HG02852 (cell line): ENCODE results near the gene TSPYL6.

Source experiments
- ATAC-seq: cut with Tn5 transposase; IDR thresholded peaks from one replicate; pipeline ENCODE4 v1.9.1; 2021; ENCODE audit warnings: mild to moderate bottlenecking, moderate library complexity; ENCODE audit not compliant: unreplicated experiment

TSPYL6 gene

DNA sequence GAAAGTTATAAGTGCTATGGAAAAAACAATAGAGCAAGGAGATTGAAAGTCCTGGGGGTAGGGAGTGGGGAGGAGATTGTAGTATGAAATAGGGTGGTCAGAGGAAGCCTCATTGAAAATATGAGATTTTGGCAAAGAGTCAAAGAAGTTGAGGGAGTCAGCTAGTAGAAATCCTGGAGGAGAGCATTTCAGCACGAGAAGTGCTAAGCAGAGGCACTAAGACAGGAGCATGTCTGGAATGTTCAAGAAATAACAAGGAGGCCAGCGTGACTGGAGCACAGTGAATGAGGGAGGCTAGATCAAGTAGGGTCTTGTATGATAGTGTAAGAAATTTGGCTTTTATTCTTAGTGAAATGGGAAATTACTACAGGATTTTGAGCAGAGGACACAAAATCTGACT lies 2.1 kb upstream of the TSPYL6 start:
- ATAC-seq: no peak

DNA sequence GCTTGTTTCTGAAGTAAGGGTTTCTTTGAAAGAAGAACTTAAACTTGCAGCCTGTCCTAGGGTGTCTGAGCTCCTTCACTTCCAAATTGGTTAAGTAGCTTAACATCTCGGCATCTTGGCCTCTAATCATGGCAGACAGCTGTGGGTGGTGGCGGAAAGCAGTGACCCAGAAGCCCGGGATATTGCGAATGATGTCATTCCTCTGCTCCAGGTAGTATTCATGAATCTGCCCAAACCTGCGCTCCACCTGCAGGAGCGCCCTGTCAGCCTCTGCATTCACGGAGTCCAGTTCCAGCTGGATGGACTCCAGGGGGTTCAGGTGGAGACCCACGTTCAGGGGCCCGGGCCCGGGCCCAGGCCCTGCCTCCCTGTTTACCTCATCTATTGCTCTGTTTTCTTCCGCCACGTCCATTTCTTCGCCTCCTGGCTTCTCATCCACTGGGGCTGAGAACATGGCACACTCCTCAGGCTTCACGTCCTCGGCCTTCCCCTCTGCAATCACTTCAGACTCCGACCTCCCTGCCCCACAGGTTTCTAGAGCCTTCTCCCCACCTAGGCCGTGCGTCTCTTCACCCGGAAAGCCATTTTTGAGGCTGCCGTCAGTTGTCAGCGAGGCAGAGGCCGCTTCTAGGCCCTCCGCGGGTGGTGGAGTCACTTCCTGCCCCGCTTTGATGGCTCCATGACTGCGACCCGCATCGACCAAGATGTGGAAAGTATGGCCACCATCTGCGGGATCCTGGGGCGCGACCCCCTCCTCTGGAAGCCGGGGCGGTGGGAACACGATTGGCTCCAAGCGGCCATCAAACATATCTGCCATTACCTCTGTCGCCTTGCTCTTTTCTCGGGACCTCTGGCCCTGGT lies 569 bp downstream of the TSPYL6 start:
- ATAC-seq: no peak

DNA sequence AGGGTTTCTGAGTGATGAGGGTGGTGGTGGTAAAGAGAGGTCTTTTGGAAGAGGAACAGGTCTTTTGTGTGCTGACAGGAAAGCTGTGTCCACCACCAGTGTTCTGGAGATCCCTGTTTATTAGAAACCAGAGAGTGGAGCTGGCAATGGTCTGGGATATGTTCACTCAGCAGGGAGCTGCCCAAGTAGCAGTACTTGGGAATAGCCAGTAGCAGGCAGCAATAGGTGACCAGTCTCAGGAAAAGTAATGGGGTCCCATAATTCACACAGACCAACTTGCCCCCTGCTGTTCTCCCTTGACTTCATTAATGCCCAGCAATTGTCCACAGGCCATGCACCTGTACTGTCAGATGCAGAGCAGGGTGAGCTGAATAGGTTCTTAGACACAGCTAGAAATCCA lies 1.8 kb downstream of the TSPYL6 start:
- ATAC-seq: no peak

DNA sequence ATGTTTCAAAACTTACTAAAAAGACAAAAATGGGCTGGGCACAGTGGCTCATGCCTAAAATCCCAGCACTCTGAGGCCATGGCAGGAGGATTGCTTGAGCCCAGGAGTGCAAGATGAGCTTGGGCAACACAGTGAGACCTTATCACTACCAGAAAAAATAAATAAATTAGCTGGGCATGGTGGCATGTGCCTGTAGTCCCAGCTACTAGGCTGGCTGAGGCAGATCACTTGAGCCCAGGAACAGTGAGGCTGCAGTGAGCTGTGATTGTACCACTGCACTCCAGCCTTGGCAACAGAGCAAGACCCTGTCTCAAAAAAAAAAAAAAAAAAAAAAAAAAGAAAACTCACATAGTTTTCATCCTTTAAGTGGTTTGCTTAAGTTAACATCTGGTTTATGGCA lies 6.4 kb downstream of the TSPYL6 start:
- ATAC-seq: no peak

DNA sequence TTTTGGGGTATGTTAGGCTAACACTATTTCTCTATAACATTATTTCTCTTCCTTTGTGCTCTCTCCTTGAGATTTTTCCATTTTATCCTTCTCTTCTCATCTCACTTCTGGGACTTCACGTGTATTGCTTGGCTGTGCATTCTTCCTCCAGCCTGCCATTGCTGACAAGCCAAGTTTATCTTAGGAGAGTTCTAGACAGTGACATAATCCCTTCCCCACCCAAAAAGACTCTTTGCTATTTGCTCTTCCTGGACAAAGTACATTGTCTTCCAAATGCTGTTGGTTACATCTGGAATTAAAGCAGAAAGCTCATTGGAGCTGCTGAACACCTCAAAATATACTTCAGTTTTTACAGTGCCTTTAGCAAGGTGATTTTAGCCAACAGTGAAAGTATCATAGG lies 8.9 kb downstream of the TSPYL6 start:
- ATAC-seq: no peak

DNA sequence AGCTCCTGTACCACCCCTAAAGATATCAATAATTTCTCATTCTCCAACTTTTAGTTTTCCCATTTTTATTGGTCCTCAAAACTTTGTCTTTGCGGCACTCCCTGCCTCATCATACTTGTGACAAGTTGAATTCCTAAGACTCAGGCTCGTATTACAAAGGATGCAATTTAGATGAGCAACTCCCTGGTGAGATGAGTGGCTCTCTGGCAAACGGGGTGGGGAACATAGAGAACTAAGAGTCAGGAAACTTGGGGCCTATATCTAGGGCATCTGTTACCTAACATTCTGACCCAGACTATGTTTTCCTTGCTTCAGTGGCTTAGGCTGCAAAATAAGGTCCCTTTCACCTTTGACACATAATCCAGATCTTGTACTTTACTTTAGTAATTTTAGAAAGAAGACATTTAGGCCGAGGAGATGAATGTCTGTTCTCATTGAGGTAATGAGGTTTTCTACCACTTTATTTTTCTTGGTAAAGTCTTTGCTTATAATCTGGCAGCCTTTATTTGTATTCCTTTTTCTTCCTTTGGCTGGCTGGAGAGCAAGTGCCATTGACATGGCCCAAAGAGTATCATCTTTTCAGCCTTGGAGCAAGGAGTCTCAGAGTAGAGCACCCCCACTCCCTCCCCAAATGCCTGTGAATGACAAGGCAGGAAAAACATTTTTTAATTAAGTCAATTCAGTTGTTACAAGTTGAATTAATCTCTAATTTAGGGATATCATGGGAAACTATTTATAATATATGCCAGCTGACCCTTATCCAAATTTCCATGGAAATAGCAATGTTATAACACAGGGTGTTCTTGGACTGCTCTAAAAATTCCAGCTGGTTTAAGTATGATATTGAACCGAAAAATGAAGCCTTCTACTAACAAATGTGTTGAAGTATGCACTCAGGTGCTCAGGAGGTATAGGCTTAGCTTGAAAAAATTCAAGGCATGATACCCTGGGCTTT lies 15.2 kb downstream of the TSPYL6 start:
- ATAC-seq: no peak

DNA sequence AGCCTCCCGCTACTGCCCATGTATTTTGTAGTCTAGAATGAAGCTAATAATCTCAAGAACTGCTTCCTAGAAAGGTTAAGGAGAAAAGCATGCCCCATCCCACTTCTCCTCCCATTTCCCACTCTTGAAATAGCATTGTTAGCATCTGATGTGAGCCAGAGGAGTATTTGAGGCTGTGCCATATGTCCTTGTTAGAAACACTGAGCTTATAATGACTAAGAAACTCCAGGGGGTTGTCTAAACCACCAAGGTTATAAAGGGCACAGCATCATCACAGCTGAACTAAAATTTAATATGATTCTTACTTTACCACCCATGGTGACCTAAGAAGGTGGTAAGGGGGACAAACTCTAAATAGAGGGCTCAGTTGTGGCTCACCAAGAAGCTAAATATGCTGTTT lies 16.6 kb downstream of the TSPYL6 start:
- no peak for ATAC-seq

DNA sequence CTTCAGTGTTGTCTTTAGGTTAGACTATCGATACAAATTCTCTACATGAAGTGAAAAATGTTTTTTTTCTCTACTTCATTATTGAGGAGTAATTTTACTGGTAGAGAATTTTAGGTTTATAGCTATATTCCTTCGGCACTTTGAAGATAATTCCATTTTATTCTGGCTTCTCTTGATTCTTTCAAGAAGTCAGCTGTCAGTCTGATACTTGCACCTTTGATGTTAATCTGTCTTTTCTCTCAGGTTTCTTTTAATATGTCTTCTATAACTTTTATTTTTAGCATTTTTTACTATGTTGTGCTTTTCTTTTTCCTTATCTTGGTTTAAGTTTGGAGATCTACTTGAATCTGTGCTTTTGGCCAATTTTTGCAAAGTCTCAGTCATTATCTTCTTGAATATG lies 18.6 kb downstream of the TSPYL6 start:
- ATAC-seq: no peak

DNA sequence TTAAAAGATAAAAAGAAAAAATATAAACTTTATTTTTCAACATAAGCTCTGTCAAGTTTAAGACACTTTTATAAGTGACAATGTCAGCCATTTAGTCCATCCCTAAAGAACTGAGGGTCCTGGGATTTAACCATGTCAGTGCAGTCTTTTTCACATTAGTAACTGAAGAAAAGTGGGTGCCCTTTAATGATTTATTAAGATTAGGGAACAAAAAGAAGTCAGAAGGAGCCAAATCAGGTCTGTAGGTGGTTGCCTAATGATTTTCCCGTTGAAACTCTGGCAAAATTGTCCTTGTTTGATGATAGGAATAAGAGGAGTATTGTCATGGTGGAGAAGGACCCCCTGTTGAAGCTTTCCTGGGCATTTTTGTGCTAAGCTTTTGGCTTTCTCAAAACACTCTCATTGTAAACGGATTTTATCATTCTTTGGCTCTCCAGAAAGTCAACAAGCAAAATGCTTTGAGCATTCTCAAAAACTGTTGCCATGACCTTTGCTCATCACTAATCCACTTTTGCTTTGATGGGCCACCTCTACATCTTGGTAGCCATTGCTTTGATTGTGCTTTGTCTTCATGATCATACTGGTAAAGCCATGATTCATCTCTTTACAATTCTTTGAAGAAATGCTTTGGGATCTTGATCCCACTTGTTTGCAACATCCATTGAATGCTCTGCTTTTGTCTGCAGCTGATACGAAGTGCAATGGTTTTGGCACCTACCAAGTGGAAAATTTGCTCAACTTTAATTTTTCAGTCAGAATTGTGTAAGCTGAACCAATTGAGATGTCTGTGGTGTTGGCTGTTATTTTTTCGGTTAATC lies 22.0 kb downstream of the TSPYL6 start:
- ATAC-seq: no peak

DNA sequence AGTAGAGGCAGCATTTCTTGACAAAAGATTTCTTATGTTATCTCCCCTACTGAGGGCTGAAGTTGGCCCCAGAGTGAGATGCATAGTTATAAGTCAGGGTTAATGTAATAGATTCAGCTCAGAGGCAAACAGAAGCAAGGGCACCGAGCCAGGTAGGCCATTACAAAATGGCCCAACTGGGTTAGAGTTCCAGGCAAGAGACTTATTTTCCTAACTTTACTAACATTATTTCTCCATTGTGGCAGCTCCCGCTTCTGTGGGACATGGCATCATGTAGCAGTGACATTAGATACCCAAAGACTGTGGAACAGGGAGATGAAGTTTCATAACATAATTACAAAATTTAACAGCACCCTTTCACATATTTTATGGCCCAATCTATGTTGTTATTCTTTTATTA lies 27.1 kb downstream of the TSPYL6 start:
- no peak for ATAC-seq

DNA sequence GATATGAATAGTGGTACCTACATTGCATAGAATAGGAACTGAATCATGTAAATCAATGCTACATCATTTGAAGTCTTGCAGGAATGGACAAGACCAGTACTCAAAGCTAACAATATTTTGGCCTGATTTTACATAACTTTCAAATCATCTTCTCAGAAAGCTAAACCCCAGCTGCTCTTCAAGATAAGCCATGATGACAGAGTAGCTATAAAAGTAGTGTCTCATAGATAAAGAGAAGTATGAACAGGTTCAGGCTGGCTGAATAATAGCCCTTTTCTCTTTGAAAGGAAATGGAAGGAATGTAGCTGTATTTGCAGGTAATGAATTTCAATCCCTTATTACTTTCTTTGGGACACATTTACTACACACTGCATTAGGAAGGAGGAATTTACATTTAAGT lies 28.2 kb downstream of the TSPYL6 start:
- no peak for ATAC-seq

DNA sequence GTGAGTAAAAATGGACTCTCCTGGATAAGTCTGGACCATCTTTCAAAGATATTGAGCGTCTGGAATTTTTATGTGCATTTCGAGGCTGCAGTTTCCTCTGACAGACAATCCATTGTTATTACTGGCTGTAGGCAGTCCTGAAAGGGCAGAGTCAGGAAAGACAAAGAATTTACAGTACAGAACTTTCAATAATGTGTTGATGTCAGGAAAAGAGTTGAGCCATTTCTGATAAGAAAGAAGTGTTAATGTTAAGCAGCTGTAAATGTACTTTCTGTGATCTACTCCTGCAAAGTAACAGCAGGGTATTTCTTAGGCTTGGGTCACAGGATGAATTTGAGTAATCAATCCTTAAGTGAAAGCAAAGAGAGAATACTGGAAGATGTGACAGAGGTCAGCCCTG lies 29.8 kb downstream of the TSPYL6 start:
- ATAC-seq: no peak

DNA sequence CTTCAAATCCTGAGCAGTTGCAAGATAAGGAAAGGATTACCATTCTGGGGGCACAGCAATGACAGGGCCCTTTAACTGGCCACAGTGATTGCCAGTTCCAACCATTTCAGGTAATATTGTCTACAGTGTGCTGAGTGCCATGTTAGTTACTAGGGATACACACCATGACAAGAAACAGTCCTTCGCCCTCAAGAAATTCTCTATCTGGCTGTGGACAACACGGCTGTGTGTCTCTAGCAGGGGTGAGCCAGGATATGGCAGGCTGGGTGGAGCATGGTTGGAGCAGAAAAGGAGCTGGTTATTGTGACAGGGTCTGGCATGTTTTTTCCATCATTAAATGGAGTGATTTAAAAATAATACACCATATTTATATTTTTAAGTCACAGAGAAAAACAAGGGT lies 31.0 kb downstream of the TSPYL6 start:
- ATAC-seq: no peak

DNA sequence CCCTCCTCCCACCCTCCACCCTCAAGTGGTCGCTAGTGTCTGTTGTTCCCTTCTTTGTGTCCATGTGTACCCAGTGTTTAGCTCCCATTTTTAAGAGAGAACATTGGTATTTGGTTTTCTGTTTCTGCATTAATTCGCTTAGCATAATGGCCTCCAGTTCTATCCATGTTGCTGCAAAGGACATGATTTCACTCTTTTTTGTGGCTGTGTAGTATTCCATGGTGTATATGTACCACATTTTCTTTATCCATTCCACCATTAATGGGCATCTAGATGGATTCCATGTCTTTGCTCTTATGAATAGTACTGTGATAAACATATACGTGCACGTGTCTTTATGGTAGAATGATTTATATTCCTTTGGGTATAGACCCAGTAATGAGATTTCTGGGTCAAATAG lies 42.9 kb downstream of the TSPYL6 start:
- no peak for ATAC-seq

DNA sequence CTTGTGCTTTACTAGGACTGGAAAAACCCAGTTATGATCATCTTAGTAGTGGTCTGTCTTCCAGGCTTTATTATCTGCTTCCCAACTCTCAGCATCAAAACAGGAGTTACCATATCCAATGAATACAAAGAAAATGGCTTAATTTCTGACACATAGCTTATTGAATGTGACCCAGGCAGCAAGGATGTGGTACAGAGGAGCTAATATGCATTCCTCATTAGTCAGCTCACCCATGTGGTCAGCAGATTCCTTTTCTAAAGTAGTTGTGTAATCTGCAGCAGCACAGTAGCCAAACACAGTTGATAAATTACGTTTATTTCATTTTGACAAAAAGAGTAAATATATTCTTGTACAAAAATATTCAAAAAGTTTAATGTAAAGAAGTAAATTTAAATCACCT lies 43.6 kb downstream of the TSPYL6 start:
- ATAC-seq: no peak

DNA sequence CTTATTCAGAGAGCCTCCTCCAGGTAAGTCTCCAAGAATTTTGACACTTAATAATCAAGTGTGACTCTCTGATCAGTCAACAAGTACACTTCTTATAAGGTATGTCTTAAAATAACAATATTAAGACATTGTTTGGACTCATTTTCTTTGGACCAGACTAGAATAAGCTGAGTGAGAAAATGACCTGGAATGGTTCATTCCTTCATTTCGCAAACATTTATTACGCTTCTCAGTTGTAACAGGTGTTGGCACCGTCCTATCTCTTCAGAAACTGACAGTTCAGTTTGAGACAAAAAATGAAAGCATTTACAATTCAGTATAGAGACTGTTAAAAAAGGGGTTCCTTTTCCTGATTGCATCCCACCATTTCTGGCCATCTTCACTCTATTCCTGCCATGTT lies 46.6 kb downstream of the TSPYL6 start:
- ATAC-seq: no peak

DNA sequence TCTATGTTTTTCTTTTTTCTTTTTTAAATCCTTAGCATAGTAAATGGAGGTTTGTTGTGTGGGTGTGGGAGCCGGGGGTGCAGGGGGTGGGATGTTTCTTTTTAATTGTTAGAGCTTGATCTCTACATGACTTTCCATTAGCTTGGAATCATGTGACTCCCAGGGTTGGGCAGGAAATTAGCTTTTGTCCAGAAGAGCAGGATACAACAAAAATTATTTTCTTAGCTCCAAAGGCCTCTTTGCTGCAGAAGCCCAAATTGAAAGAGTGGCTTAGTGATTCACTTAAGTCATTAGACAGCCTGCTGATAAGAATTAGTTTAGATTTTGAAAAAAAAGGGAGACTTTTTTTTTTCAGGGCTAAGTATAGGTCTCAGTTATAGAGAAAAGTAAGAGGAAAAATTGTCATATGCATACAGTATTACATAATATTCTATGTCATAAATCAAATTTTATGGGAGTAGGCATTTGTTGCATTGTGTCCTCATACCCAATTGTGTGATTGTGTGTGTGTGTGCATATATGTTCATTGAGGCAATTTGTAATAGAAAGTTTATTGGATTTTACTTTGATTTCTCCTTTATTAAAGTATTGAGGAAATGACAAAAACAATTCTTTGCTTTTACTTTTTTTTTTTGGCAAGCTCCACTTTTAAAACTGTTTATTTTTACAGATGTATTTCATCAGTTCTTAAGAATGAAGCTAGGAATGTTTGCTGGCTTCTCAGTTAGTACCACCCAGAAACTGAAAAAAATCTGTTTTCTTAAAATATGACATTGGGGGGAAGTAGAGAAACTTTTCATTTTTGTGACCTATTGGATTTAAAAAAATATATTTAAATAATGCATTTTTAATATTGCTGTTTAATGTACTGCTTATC lies 47.4 kb downstream of the TSPYL6 start:
- ATAC-seq: no peak

DNA sequence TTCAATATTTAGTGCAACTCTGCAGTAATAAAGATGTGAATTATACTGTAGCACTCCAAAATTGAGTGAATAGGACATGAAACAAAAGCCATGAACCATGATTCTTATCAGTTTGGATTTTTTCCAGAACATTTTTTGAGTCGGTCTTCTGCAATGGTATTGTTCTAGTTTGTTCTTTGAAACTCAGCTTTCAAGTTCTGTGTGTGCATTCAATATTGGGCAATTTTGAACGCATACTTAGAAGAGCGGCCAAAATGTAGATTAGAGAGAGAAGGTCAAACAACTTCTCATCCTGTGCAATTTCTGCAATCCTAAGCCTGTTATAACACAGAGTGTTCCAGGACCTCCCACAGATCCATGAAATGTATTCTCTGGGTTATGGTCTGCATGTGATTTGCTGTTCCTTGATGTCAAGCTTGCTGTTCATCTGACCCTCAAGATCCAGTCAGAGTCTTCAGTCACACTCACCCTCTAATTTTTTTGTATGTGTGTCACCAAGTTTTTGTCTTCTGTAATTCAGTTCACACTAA lies 48.3 kb downstream of the TSPYL6 start:
- ATAC-seq: no peak

DNA sequence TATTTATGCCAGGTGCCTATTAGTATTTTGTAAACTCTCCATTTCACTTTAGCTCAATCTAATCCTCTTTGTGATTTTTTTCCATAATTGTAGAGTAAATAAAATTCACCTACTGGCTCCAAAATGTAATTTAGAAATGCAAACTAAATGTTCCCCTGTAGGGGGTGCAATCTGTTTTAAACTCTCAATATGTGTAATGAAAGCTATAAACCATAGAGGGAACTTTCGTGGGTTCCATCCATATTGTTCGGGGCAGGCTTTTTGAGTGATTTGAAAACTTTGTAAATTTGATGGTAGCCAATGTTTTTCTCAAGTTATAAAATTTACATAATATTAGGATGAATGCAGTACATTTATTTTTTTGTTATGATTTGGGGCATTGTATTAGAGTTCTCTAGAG lies 49.4 kb downstream of the TSPYL6 start:
- ATAC-seq: no peak

DNA sequence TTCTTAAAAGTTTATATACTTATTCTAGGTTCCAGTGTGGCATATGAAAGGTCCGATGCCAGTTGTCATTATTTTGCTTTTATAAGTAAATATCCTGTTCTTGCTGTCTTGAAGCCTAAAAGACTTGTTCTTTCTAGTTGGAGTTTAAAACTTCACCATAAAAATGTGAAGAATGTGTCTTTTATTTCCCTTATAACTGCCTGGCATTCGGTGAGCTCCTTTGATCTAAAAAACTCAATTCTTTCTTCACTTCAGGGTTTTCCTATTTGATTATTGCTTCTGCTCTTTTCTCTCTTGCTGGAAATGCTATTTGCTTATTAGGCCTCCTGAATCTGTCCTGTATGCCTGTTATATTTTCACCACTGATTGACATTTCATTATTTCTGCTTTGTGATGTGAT lies 51.6 kb downstream of the TSPYL6 start:
- ATAC-seq: no peak
